Activated T-helper 2 cell treated with anti-CD3 and anti-CD28 coated beads, Interferon-gamma antibody, Interleukin-2, Interleukin-4, amounts not matched to agents 10 μg/mL and 5 μg/mL and 100 μg/mL, durations not matched to agents 14 hours and 24 hours and 36 hours (primary cell): ENCODE measurements around the gene CHMP4A. TPM values are rescaled to one million over a fixed set of nuclear protein-coding genes. Genes with fewer than 3 reads are reported as not detected.

Experiments used
- DNase-seq: peaks from one replicate; pipeline ENCODE4 v3.0.0; 2021; ENCODE audit warnings: low spot score
- H3K27ac Mint-ChIP-seq: one replicate; pipeline ENCODE4 v1.8.0; 2021; ENCODE audit warnings: mixed read lengths
- H3K27me3 Mint-ChIP-seq: one replicate; pipeline ENCODE4 v1.8.0; 2021; ENCODE audit warnings: low read depth, mixed read lengths
- H3K36me3 Mint-ChIP-seq: one replicate; pipeline ENCODE4 v1.8.0; 2021; ENCODE audit warnings: low read depth, mixed read lengths
- H3K4me1 Mint-ChIP-seq: one replicate; pipeline ENCODE4 v1.8.0; 2021; ENCODE audit warnings: low read depth, mixed read lengths
- H3K4me3 Mint-ChIP-seq: one replicate; pipeline ENCODE4 v1.8.0; 2021; ENCODE audit warnings: low read depth, mild to moderate bottlenecking, moderate library complexity, mixed read lengths
- H3K9me3 Mint-ChIP-seq: one replicate; pipeline ENCODE4 v1.8.0; 2021; ENCODE audit warnings: mixed read lengths
- intact Hi-C: fragments of 100-400 bp; cut with micrococcal nuclease; formaldehyde crosslinking; loops from one replicate; pipeline ENCODE4 v1.15.1; 2023
- total RNA-seq: library from RNA; stranded (reverse); gene quantifications from 2 replicates; pipeline ENCODE4 v1.2.3, GENCODE V29; 2022

Gene CHMP4A, protein sequence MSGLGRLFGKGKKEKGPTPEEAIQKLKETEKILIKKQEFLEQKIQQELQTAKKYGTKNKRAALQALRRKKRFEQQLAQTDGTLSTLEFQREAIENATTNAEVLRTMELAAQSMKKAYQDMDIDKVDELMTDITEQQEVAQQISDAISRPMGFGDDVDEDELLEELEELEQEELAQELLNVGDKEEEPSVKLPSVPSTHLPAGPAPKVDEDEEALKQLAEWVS
- 80.0 and 82.4 TPM in 2 replicates for total RNA-seq

- peaks cover 58% of the 10 kb centered on the region for H3K36me3 Mint-ChIP-seq
- H3K4me3 Mint-ChIP-seq, result peak within 1 kb of the TSS; percentile 95
- no peaks in the 10 kb centered on the region for H3K9me3 Mint-ChIP-seq
- no peaks in the 10 kb centered on the region for H3K27me3 Mint-ChIP-seq
- peak; percentile 96 for DNase-seq
- intact Hi-C loops, result loop anchor here (1.0 to 5.0 kb wide), 5 partner anchors 18 to 98 kb away; partner anchors contain the start of genes EMC9, RABGGTA, TINF2 and TM9SF1
- peak within 1 kb of the TSS; percentile 98 for H3K27ac Mint-ChIP-seq
- H3K4me1 Mint-ChIP-seq, result peaks cover 25% of the 10 kb centered on the region
Observed at GRCh38 chr14:24212924-24213865, at the start of gene CHMP4A. Gene CHMP4A (minus strand): TSS chr14:24213488. CDS start chr14:24213439, 49 bp downstream.

GRCh38 chr14:24261969-24262327, 48.7 kb upstream of the CHMP4A start:
- DNase-seq, result no peak
- intact Hi-C loops, result no loop called here
- H3K27ac Mint-ChIP-seq, result no peak overlapping the region
- H3K27me3 Mint-ChIP-seq, result no peaks in the 10 kb centered on the region
- H3K9me3 Mint-ChIP-seq, result no peaks in the 10 kb centered on the region
- H3K4me1 Mint-ChIP-seq, result no peaks in the 10 kb centered on the region
- peaks cover 13% of the 10 kb centered on the region for H3K36me3 Mint-ChIP-seq
- no peak overlapping the region for H3K4me3 Mint-ChIP-seq

DNA sequence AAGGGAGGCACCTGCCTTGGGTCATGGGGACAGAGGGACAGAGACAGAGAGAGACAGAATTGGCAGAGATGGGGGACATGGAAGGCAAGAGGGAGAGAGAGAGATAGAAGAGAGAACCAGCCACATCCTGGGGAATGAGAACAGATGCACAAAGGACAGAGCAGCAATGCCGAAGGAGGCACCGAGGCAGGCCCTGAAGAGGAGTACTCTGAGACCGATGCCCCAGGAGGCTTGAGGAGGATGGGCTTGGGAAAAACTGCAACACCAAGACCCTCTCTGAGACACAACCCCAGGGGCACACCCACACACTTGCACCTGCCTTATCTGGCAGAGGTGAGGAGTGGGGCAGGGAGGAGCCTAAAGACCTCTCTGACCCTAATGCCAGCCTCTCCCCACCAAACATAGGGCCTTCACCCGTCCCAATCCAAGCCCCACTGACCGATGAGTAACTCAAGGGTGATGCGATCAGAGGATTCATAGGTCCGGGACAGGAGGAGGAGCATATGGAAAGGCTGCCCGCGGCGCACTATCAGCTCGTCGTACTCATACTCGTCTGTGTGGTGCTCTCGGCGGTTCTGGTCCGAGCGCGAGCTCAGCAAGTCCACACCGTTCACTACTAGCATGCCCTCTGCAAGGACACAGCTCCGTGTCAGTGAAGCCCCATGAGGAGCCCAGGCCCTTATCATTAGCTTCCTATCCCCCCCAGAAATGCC, 48.1 kb upstream of the CHMP4A start:
- Mint-ChIP-seq H3K27ac (no peak overlapping the region), H3K9me3 (no peaks in the 10 kb centered on the region), H3K27me3 (no peaks in the 10 kb centered on the region), H3K4me3 (no peak overlapping the region), H3K4me1 (no peaks in the 10 kb centered on the region), H3K36me3 (peaks cover 8% of the 10 kb centered on the region)
- DNase-seq, result no peak
- intact Hi-C loops, result no loop called here

- Mint-ChIP-seq H3K4me1 (no peaks in the 10 kb centered on the region), H3K27me3 (no peaks in the 10 kb centered on the region), H3K36me3 (peaks cover 4% of the 10 kb centered on the region), H3K4me3 (no peak overlapping the region), H3K27ac (no peak overlapping the region), H3K9me3 (no peaks in the 10 kb centered on the region)
- intact Hi-C loops, result no loop called here
- no peak for DNase-seq
Observed at GRCh38 chr14:24260780-24261157, 47.5 kb upstream of the CHMP4A start.

- Mint-ChIP-seq H3K9me3 (no peaks in the 10 kb centered on the region), H3K27ac (no peak overlapping the region), H3K4me3 (no peak overlapping the region), H3K36me3 (peaks cover 7% of the 10 kb centered on the region), H3K4me1 (no peaks in the 10 kb centered on the region), H3K27me3 (no peaks in the 10 kb centered on the region)
- intact Hi-C loops, result no loop called here
- DNase-seq, result no peak
Observed at GRCh38 chr14:24260026-24260779, 46.9 kb upstream of the CHMP4A start.

DNA sequence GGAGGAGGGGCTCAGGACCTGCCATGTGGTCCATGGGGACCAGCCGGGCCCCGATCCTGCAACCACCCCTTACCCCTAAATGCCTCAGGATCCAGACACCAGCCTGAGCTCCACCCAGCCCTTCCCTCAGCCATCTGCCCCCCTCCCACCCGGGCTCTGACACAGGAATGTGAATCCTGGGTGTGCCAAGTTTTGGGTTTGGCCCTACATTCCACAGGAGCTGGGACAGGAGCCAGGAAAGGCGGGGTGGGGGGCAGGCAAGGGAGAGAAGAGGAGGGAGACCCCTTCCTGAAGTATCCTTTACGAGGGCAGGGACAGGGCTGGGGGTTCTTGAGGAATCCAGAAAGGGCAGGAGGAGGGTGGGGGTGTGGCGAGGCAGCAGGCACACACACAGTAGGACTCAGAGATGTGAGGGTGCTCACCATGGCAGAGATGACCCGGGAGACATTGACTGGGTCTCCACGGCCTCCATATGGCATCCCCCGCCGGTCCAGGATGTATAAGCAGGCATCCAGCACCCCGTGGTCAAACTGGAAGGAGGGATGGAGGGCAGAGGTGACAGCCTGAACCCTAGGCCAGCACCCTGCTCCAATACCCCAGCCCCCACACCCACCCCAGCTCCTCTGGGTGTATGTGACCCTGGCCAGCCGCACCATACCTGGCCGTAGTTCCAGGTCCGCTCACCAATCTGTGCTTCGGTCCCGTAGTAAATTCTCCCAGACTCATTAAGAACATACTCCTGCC, 46.2 kb upstream of the CHMP4A start:
- Mint-ChIP-seq H3K27ac (no peak overlapping the region), H3K4me1 (no peaks in the 10 kb centered on the region), H3K4me3 (no peak overlapping the region), H3K36me3 (peaks cover 4% of the 10 kb centered on the region), H3K27me3 (no peaks in the 10 kb centered on the region), H3K9me3 (no peaks in the 10 kb centered on the region)
- no peak for DNase-seq
- intact Hi-C loops, result no loop called here

- DNase-seq, result no peak
- Mint-ChIP-seq H3K4me3 (no peak overlapping the region), H3K4me1 (no peaks in the 10 kb centered on the region), H3K27ac (no peak overlapping the region), H3K36me3 (peaks cover 9% of the 10 kb centered on the region), H3K9me3 (no peaks in the 10 kb centered on the region), H3K27me3 (no peaks in the 10 kb centered on the region)
- intact Hi-C loops, result no loop called here
Observed at GRCh38 chr14:24258548-24259265, 45.4 kb upstream of the CHMP4A start.

DNA sequence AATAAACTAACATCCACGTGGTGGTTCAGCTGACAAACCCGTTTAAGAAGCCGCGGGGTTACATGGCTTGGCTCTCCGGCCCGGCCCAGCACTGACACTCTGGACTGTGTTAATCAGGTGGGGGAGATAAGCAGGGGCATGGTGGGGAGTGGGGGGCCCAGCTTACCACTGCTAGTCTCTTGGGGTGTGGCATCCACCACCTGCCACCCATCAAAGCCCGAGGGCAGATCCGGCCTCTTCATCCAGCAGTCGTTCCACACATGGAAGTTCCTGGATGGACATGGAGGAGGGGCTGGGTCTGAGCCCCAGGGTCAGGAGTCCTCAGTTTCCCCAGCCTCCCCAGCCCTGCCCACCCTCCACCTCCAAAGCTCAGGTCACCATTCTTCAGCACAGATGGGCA, 44.8 kb upstream of the CHMP4A start:
- no peak overlapping the region for H3K27ac Mint-ChIP-seq

DNA sequence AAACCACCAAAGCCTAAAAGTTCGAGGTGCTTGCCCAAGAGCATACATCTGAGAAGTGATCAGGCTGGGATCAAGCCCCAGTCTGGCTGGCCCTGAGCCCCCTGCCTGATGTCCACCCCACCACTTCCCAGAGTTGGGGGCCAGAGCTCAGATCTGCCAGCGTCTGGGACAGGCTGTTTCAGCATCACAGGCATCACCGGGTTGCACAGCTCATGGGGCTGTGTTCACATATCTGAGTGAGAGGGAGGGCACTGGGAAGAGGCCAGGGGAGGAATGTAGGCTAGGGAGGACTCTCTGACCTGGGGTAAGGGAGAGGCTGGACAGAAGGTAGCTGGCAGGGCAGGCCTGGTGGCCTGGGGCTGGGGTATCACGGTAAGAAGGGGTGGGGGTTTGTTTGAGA, 43.7 kb upstream of the CHMP4A start:
- H3K4me1 Mint-ChIP-seq, result no peaks in the 10 kb centered on the region
- DNase-seq, result no peak
- no peaks in the 10 kb centered on the region for H3K27me3 Mint-ChIP-seq
- H3K27ac Mint-ChIP-seq, result no peak overlapping the region
- no peaks in the 10 kb centered on the region for H3K9me3 Mint-ChIP-seq
- no peak overlapping the region for H3K4me3 Mint-ChIP-seq
- H3K36me3 Mint-ChIP-seq, result peaks cover 10% of the 10 kb centered on the region
- intact Hi-C loops, result no loop called here

More for the DNA sequence above, 44.8 kb upstream of the CHMP4A start:
- no peak for DNase-seq
- H3K4me3 Mint-ChIP-seq, result no peak overlapping the region
- intact Hi-C loops, result no loop called here
- peaks cover 10% of the 10 kb centered on the region for H3K36me3 Mint-ChIP-seq
- H3K9me3 Mint-ChIP-seq, result no peaks in the 10 kb centered on the region
- no peaks in the 10 kb centered on the region for H3K4me1 Mint-ChIP-seq
- H3K27me3 Mint-ChIP-seq, result no peaks in the 10 kb centered on the region

- no peak overlapping the region for H3K4me3 Mint-ChIP-seq
- peaks cover 10% of the 10 kb centered on the region for H3K36me3 Mint-ChIP-seq
- no peak overlapping the region for H3K27ac Mint-ChIP-seq
- intact Hi-C loops, result no loop called here
- no peaks in the 10 kb centered on the region for H3K9me3 Mint-ChIP-seq
- DNase-seq, result no peak
- no peaks in the 10 kb centered on the region for H3K27me3 Mint-ChIP-seq
- peaks cover 5% of the 10 kb centered on the region for H3K4me1 Mint-ChIP-seq
Observed at GRCh38 chr14:24255931-24256711, 42.8 kb upstream of the CHMP4A start.

DNA sequence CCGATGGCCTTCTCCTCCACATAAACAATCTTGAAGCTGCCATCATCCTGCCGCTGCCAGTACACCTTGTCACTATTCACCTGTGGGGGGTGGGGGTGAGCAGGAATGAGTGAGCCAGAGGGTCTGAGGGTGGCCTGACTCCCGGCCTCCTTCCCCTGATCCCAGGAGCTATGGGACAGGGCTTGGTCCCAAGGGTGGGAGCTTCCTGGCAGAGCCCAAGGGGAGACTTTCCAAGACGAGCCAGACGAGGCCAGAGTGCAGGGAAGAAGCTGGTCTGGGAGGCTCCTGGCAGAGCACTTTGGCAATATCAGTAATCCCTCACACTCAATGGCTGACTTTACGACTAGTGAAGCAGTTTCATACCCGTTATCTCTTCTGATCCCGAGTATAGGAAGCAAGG, 42.1 kb upstream of the CHMP4A start:
- H3K9me3 Mint-ChIP-seq, result no peaks in the 10 kb centered on the region
- intact Hi-C loops, result no loop called here
- no peak overlapping the region for H3K4me3 Mint-ChIP-seq
- peaks cover 12% of the 10 kb centered on the region for H3K4me1 Mint-ChIP-seq
- no peak for DNase-seq
- H3K27ac Mint-ChIP-seq, result no peak overlapping the region
- H3K27me3 Mint-ChIP-seq, result no peaks in the 10 kb centered on the region
- H3K36me3 Mint-ChIP-seq, result peaks cover 10% of the 10 kb centered on the region
